H1 (cell line): ENCODE measurements around the gene PGBD5. TPM values are rescaled to one million over a fixed set of nuclear protein-coding genes. Genes with fewer than 3 reads are reported as not detected.

Experiments used
- CTCF ChIA-PET: fragments of 300-600 bp; sonication (Branson Sonifier 250); formaldehyde crosslinking; loops from one replicate; lab custom pipeline; 2021; ENCODE audit not compliant: partially characterized antibody; lab: Charles Lee
- POLR2A ChIA-PET: fragments of 300-600 bp; sonication (Branson Sonifier 250); formaldehyde crosslinking; loops from one replicate; lab custom pipeline; 2021; ENCODE audit warnings: inconsistent platforms; ENCODE audit not compliant: partially characterized antibody; lab: Charles Lee
- DNase-seq, 2 experiments: peaks; one replicate each; pipeline versions ENCODE4 v3.0.0 to v3.0.0-alpha.2; 2010 to 2022; ENCODE audit warnings: low spot score in 2 of 2, low read depth in 1 of 2, mixed read lengths in 1 of 2
- FAIRE-seq: peaks from 2 replicates; lab custom pipeline; 2011; peaks lifted over from hg19 to GRCh38; lab: Jason Lieb, UNC
- H2AFZ ChIP-seq: 2 replicates; pipeline ENCODE4 v1.8.1; 2012; ENCODE audit warnings: low read length, inconsistent platforms
- H2AK5ac ChIP-seq: 2 replicates; pipeline ENCODE4 v1.6.1; 2013; ENCODE audit warnings: low read depth, low read length
- H2BK120ac ChIP-seq: replicated peaks from 2 replicates; pipeline ENCODE3; 2013; ENCODE audit warnings: low read depth, low read length, inconsistent platforms
- H2BK12ac ChIP-seq: 2 replicates; pipeline ENCODE4 v1.6.1; 2013; ENCODE audit warnings: low read depth, low read length
- H2BK15ac ChIP-seq: 2 replicates; pipeline ENCODE4 v1.6.1; 2013; ENCODE audit warnings: low read length
- H2BK20ac ChIP-seq: 2 replicates; pipeline ENCODE4 v1.6.1; 2013; ENCODE audit warnings: low read length
- H2BK5ac ChIP-seq: 2 replicates; pipeline ENCODE4 v1.6.1; 2013; ENCODE audit warnings: low read depth, low read length
- H3K14ac ChIP-seq: 2 replicates; pipeline ENCODE4 v1.6.1; 2013; ENCODE audit warnings: inconsistent platforms; ENCODE audit not compliant: insufficient read length
- H3K18ac ChIP-seq: 2 replicates; pipeline ENCODE4 v1.6.1; 2013; ENCODE audit warnings: low read length; ENCODE audit errors: extremely low read depth
- H3K23ac ChIP-seq: 2 replicates; pipeline ENCODE4 v1.6.1; 2013; ENCODE audit warnings: inconsistent platforms; ENCODE audit not compliant: insufficient read length
- H3K23me2 ChIP-seq: 2 replicates; pipeline ENCODE4 v1.6.1; 2013; ENCODE audit warnings: low read depth, low read length
- H3K27ac ChIP-seq: 2 replicates; pipeline ENCODE4 v1.6.1; 2011; ENCODE audit warnings: low read depth, low read length, inconsistent platforms
- H3K27me3 ChIP-seq, 4 experiments: replicated peaks in 1 of 4; 1 replicate in 1 of 4; 2 replicates in 3 of 4; pipeline versions ENCODE4 v1.6.1 to v1.8.1; 2011 to 2013; ENCODE audit warnings: low read length in 3 of 4, mild to moderate bottlenecking in 3 of 4, inconsistent platforms in 2 of 4, mixed read lengths in 2 of 4, moderate library complexity in 1 of 4; ENCODE audit not compliant: control insufficient read depth in 3 of 4, insufficient read depth in 3 of 4; ENCODE audit errors: extremely low read depth in 1 of 4
- H3K36me3 ChIP-seq, 4 experiments: 2 replicates each; pipeline versions ENCODE4 v1.6.1 to v1.8.1; 2011 to 2013; ENCODE audit warnings: mild to moderate bottlenecking in 4 of 4, low read length in 3 of 4, moderate library complexity in 2 of 4, control low read depth in 1 of 4, inconsistent platforms in 1 of 4; ENCODE audit not compliant: insufficient read depth in 4 of 4, control insufficient read depth in 2 of 4
- H3K4ac ChIP-seq: replicated peaks from 2 replicates; pipeline ENCODE3; 2013; ENCODE audit warnings: low read length, low read depth, mixed read lengths, inconsistent platforms; ENCODE audit not compliant: insufficient read length
- H3K4me1 ChIP-seq, 4 experiments: replicated peaks in 1 of 4; 1 replicate in 1 of 4; 2 replicates in 3 of 4; pipeline versions ENCODE4 v1.6.1 to v1.8.1; 2011 to 2013; ENCODE audit warnings: low read length in 3 of 4, inconsistent platforms in 2 of 4, mixed read lengths in 1 of 4; ENCODE audit not compliant: insufficient read depth in 4 of 4, control insufficient read depth in 3 of 4
- H3K4me2 ChIP-seq, 2 experiments: 2 replicates each; pipeline versions ENCODE4 v1.6.1 to v1.8.1; 2011 to 2013; ENCODE audit warnings: low read depth in 2 of 2, low read length in 2 of 2, control low read depth in 1 of 2, inconsistent platforms in 1 of 2, mild to moderate bottlenecking in 1 of 2; ENCODE audit not compliant: insufficient read depth in 1 of 2
- H3K4me3 ChIP-seq, 4 experiments: fragments of 200-600, 300-600 bp in 1 of 4; sonication (generic), shearing (Covaris generic), sonication (Bioruptor Twin) in 1 of 4; 2 replicates each; pipeline versions ENCODE4 v1.5.1 to v1.8.1; 2011 to 2016; ENCODE audit warnings: low read length in 4 of 4, low read depth in 3 of 4, control low read depth in 2 of 4, inconsistent platforms in 2 of 4, mild to moderate bottlenecking in 2 of 4, mixed read lengths in 1 of 4, moderate library complexity in 1 of 4; ENCODE audit not compliant: insufficient read depth in 2 of 4; ENCODE audit errors: extremely low read depth in 1 of 4
- H3K56ac ChIP-seq: replicated peaks from 2 replicates; pipeline ENCODE3; 2013; ENCODE audit warnings: low read depth, mild to moderate bottlenecking, mixed read lengths, low read length, inconsistent platforms; ENCODE audit not compliant: insufficient read length
- H3K79me1 ChIP-seq: 2 replicates; pipeline ENCODE4 v1.6.1; 2013; ENCODE audit warnings: low read depth, low read length, control low read depth
- H3K79me2 ChIP-seq, 2 experiments: 2 replicates each; pipeline versions ENCODE4 v1.6.1 to v1.8.1; 2012 to 2013; ENCODE audit warnings: low read length in 2 of 2, mild to moderate bottlenecking in 2 of 2, inconsistent platforms in 1 of 2; ENCODE audit not compliant: insufficient read depth in 2 of 2, control insufficient read depth in 1 of 2
- H3K9ac ChIP-seq, 4 experiments: replicated peaks in 1 of 4; 1 replicate in 1 of 4; 2 replicates in 3 of 4; pipeline versions ENCODE4 v1.6.1 to v1.8.1; 2011 to 2013; ENCODE audit warnings: low read depth in 3 of 4, low read length in 3 of 4, control low read depth in 2 of 4, mild to moderate bottlenecking in 2 of 4, moderate library complexity in 2 of 4, inconsistent platforms in 1 of 4; ENCODE audit errors: extremely low read depth in 1 of 4
- H3K9me3 ChIP-seq, 2 experiments: 2 replicates each; pipeline versions ENCODE4 v1.6.1 to v1.8.1; 2012 to 2013; ENCODE audit warnings: mild to moderate bottlenecking in 2 of 2, moderate library complexity in 2 of 2, control low read depth in 1 of 2, inconsistent platforms in 1 of 2, low read depth in 1 of 2, low read length in 1 of 2, mixed read lengths in 1 of 2; ENCODE audit not compliant: insufficient read depth in 2 of 2
- H4K20me1 ChIP-seq, 2 experiments: replicated peaks in 1 of 2; 2 replicates each; pipeline versions ENCODE3 to v1.8.1; 2011 to 2013; ENCODE audit warnings: inconsistent platforms in 2 of 2, low read length in 2 of 2, mild to moderate bottlenecking in 1 of 2; ENCODE audit not compliant: insufficient read depth in 2 of 2, control insufficient read depth in 1 of 2
- H4K5ac ChIP-seq: 2 replicates; pipeline ENCODE4 v1.6.1; 2013; ENCODE audit warnings: low read length, low read depth, mixed read lengths, inconsistent platforms; ENCODE audit not compliant: insufficient read length
- H4K8ac ChIP-seq: 2 replicates; pipeline ENCODE4 v1.8.0; 2013; ENCODE audit warnings: mild to moderate bottlenecking, moderate library complexity, low read length, inconsistent platforms; ENCODE audit not compliant: insufficient read depth; ENCODE audit errors: extremely low read depth
- H4K91ac ChIP-seq: replicated peaks from 2 replicates; pipeline ENCODE3; 2013; ENCODE audit warnings: low read length, mixed read lengths, inconsistent platforms; ENCODE audit not compliant: insufficient read length
- ASH2L ChIP-seq: fragments of 200-600, 300-600 bp; sonication (generic); IDR thresholded peaks from one replicate; pipeline ENCODE4 v1.7.1; 2017; ENCODE audit warnings: low read length
- CBX8 ChIP-seq: fragments of 300-800, 300-1000 bp; sonication (generic); IDR thresholded peaks from 2 replicates; pipeline ENCODE4 v1.7.1; 2016; ENCODE audit warnings: low read depth, low read length, borderline replicate concordance
- FOSL1 ChIP-seq: IDR thresholded peaks from 2 replicates; pipeline ENCODE4 v1.6.1; 2011; ENCODE audit warnings: mild to moderate bottlenecking, low read depth, low read length, moderate library complexity; ENCODE audit not compliant: insufficient read depth
- HDAC6 ChIP-seq: IDR thresholded peaks from one replicate; pipeline ENCODE4 v1.7.1; 2012; ENCODE audit warnings: low read depth, mild to moderate bottlenecking, inconsistent platforms, low read length, moderate library complexity
- KDM1A ChIP-seq: fragments of 200-600, 300-600 bp; sonication (generic); IDR thresholded peaks from 2 replicates; pipeline ENCODE4 v1.7.1; 2016; ENCODE audit warnings: mild to moderate bottlenecking, low read length, borderline replicate concordance
- POLR2AphosphoS5 ChIP-seq: IDR thresholded peaks from 2 replicates; pipeline ENCODE4 v1.6.1; 2011; ENCODE audit warnings: low read depth, low read length
- RFX5 ChIP-seq: IDR thresholded peaks from 2 replicates; pipeline ENCODE4 v1.6.1; 2011; ENCODE audit warnings: low read depth, low read length, improper control_type of control experiment, borderline replicate concordance
- SIX5 ChIP-seq: IDR thresholded peaks from 2 replicates; pipeline ENCODE4 v1.6.1; 2011; ENCODE audit warnings: mild to moderate bottlenecking, low read depth, low read length
- SP1 ChIP-seq: IDR thresholded peaks from 2 replicates; pipeline ENCODE4 v1.6.1; 2011; ENCODE audit warnings: low read depth, low read length
- WGBS, 2 experiments: shearing (Covaris generic) in 1 of 2; methylation state at CpG; one replicate each; pipeline versions ENCODE4 v1.1.6 to v1.1.7; 2013 to 2015; ENCODE audit warnings: low lambda C conversion rate in 2 of 2, mixed read lengths in 2 of 2, inconsistent platforms in 1 of 2, low coverage in 1 of 2, missing lambda C conversion rate in 1 of 2; ENCODE audit not compliant: insufficient replicate concordance in 2 of 2, insufficient coverage in 1 of 2, insufficient read length in 1 of 2; ENCODE audit errors: extremely low coverage in 1 of 2, missing lambda C conversion rate in 1 of 2; 5-methylcytosine and 5-hydroxymethylcytosine counted together
- polyA plus RNA-seq, 7 experiments: library from polyadenylated mRNA; depleted of rRNA in 3 of 7; stranded (reverse) in 5 of 7; unstranded in 2 of 7; fragments of >200 nt in 5 of 7; fragments of 200-250 nt in 2 of 7; gene quantifications; 1 replicate in 5 of 7; 2 replicates in 1 of 7; 4 replicates in 1 of 7; pipeline versions ENCODE4 v1.2.1 to v1.2.3, GENCODE V29; 2011 to 2013; ENCODE audit warnings: missing spikeins in 2 of 7, mixed read lengths in 2 of 7
- total RNA-seq: library from RNA; stranded (reverse); fragmentation: NEBNext Ultra II Directional; extraction: Animal tissue kit (Norgen Biotek cat#: 25700); gene quantifications from 2 replicates; pipeline ENCODE4 v1.2.1, GENCODE V29; 2021

PGBD5 gene
- total and polyA plus RNA-seq, 2 of the 8 experiments (the other 6 are each of a cell fraction or from before 2014, with no cell fraction given) = 16.3 to 18.4 TPM

DNA sequence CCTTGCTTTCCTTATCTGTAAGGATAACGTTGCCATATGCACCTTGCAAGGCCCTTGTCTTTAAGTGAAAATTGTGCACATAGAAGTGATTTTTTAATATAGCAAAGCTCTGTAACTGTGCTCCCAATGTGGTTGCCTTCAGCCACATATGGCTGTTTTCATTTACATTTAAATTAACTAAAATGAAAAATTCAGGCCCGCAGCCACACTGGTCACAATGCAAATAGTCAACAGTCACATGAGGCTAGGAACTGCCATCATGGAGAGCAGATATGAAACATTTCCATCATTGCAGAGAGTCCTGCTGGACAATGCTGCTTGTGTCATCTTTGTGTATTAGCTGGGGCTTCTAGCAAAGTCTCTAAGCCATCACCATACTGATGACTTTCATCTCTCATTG is 83.4 kb downstream of the PGBD5 start:
- Histone ChIP-seq H3K4me2 (no peak overlapping the region), H3K23ac (no peak overlapping the region), H2BK120ac (no peak overlapping the region), H4K20me1 (no peaks in the 10 kb centered on the region), H2BK12ac (no peak overlapping the region), H2BK15ac (no peak overlapping the region), H3K14ac (no peak overlapping the region), H2AK5ac (no peak overlapping the region), H3K79me2 (no peaks in the 10 kb centered on the region), H3K4ac (no peak overlapping the region), H3K27me3 (no peaks in the 10 kb centered on the region), H3K56ac (no peak overlapping the region), H3K9me3 (no peaks in the 10 kb centered on the region), H3K36me3 (peaks cover 0 to 3% (median 0%) of the 10 kb centered on the region in 4 experiments; a peak in 1 of 8 replicates), H3K23me2 (no peaks in the 10 kb centered on the region), H3K4me1 (peaks cover 0 to 3% (median 2%) of the 10 kb centered on the region in 4 experiments; a peak in 2 of 7 replicates), H3K27ac (no peak overlapping the region), H3K79me1 (no peaks in the 10 kb centered on the region; the same call in 1 of the 2 replicates), H4K91ac (no peak overlapping the region), H3K18ac (no peak overlapping the region), H3K9ac (no peak overlapping the region), H3K4me3 (no peak overlapping the region), H4K5ac (no peak overlapping the region), H4K8ac (no peak overlapping the region), H2AFZ (no peak overlapping the region), H2BK20ac (no peak overlapping the region), H2BK5ac (no peak overlapping the region)
- 97% methylated on average over 2 of the region's 2 CpGs; no CpG with 5 or more reads in 1 of the 2 experiments for WGBS, 2 experiments
- CTCF ChIA-PET = interaction anchor here (0.6 to 1.0 kb wide), 2 partner anchors 11 to 894 kb away, joined by 3 to 4 read pairs; no protein-coding TSS in a partner anchor
- FAIRE-seq (no peak), DNase-seq (no peak)
- POLR2A ChIA-PET = interaction anchor here (0.9 to 1.8 kb wide), 4 partner anchors 9 to 175 kb away, joined by 3 to 6 read pairs (median 4); no protein-coding TSS in a partner anchor
- TF ChIP-seq FOSL1 (no peak), SIX5 (no peak), RFX5 (no peak), KDM1A (no peak), POLR2AphosphoS5 (no peak), SP1 (no peak), HDAC6 (no peak), ASH2L (no peak), CBX8 (no peak)
